Endothelial cell of umbilical vein (primary cell): Measurements from ENCODE around the gene PTPRD. TPM values are rescaled to one million over a fixed set of nuclear protein-coding genes. Genes with fewer than 3 reads are reported as not detected.

Experiments used
- BruUV-seq: library from RNA; stranded (reverse); fragments of 400-500 nt; replicated peaks from 2 replicates; lab custom pipeline; 2021; lab: Mats Ljungman, UMichigan
- CTCF ChIA-PET: fragments of 300-600, 350-600 bp; sonication (Branson Sonifier 250); formaldehyde crosslinking; loops from one replicate; lab custom pipeline; 2021; ENCODE audit warnings: antibody characterized with exemption, inconsistent platforms; lab: Charles Lee
- POLR2A ChIA-PET: fragments of 300-600, 350-600 bp; sonication (Branson Sonifier 250); formaldehyde crosslinking; loops from one replicate; lab custom pipeline; 2021; ENCODE audit warnings: antibody characterized with exemption, inconsistent platforms; lab: Charles Lee
- DNase-seq: peaks from one replicate; pipeline ENCODE4 v3.0.0-alpha.2; 2011; ENCODE audit warnings: low read depth, low spot score
- FAIRE-seq: peaks from 2 replicates; lab custom pipeline; 2011; peaks lifted over from hg19 to GRCh38; lab: Jason Lieb, UNC
- H2AFZ ChIP-seq: 2 replicates; pipeline ENCODE4 v1.6.0; 2012; ENCODE audit warnings: low read depth, low read length, control low read depth, inconsistent platforms
- H3K27ac ChIP-seq: 2 replicates; pipeline ENCODE4 v1.5.1; 2011; ENCODE audit warnings: low read depth, mild to moderate bottlenecking, control low read depth, low read length, moderate library complexity; ENCODE audit not compliant: insufficient read depth
- H3K27me3 ChIP-seq, 2 experiments: 2 replicates each; pipeline versions ENCODE4 v1.6.0 to v1.6.1; 2011; ENCODE audit warnings: low read length in 2 of 2, mixed read lengths in 1 of 2; ENCODE audit not compliant: control insufficient read depth in 2 of 2, insufficient read depth in 2 of 2
- H3K36me3 ChIP-seq, 2 experiments: 2 replicates in 1 of 2; 3 replicates in 1 of 2; pipeline ENCODE4 v1.5.1; 2011; ENCODE audit warnings: low read length in 2 of 2, mild to moderate bottlenecking in 1 of 2, moderate library complexity in 1 of 2; ENCODE audit not compliant: control insufficient read depth in 2 of 2, insufficient read depth in 2 of 2; ENCODE audit errors: extremely low read depth in 1 of 2
- H3K4me1 ChIP-seq: 3 replicates; pipeline ENCODE4 v1.5.1; 2011; ENCODE audit warnings: mild to moderate bottlenecking, low read length; ENCODE audit not compliant: control insufficient read depth, insufficient read depth; ENCODE audit errors: extremely low read depth
- H3K4me2 ChIP-seq: 2 replicates; pipeline ENCODE4 v1.6.1; 2011; ENCODE audit warnings: low read length, control low read depth, mixed read lengths; ENCODE audit not compliant: insufficient read depth
- H3K4me3 ChIP-seq, 3 experiments: fragments of 200-600 bp in 1 of 3; sonication (generic), shearing (Covaris generic) in 1 of 3; replicated peaks in 1 of 3; 2 replicates each; pipeline ENCODE4 v1.5.1; 2011 to 2016; ENCODE audit warnings: control low read depth in 3 of 3, low read length in 3 of 3, mild to moderate bottlenecking in 2 of 3, inconsistent platforms in 1 of 3, low read depth in 1 of 3, moderate library complexity in 1 of 3; ENCODE audit not compliant: insufficient read depth in 1 of 3
- H3K79me2 ChIP-seq: 2 replicates; pipeline ENCODE4 v1.6.0; 2012; ENCODE audit warnings: low read length, inconsistent platforms; ENCODE audit not compliant: control insufficient read depth, insufficient read depth
- H3K9ac ChIP-seq: replicated peaks from 2 replicates; pipeline ENCODE3; 2011; ENCODE audit warnings: low read length, control low read depth; ENCODE audit not compliant: insufficient read depth; ENCODE audit errors: extremely low read depth
- H3K9me1 ChIP-seq: replicated peaks from 3 replicates; pipeline ENCODE4 v1.6.0; 2011; ENCODE audit warnings: mild to moderate bottlenecking, low read length; ENCODE audit not compliant: control insufficient read depth, insufficient read depth; ENCODE audit errors: extremely low read depth
- H3K9me3 ChIP-seq: replicated peaks from 2 replicates; pipeline ENCODE4 v1.5.1; 2012; ENCODE audit warnings: low read length, inconsistent platforms; ENCODE audit not compliant: control insufficient read depth, insufficient read depth
- H4K20me1 ChIP-seq: replicated peaks from 2 replicates; pipeline ENCODE3; 2011; ENCODE audit warnings: mild to moderate bottlenecking, low read length; ENCODE audit not compliant: control insufficient read depth, insufficient read depth; ENCODE audit errors: extremely low read depth
- EZH2 ChIP-seq: IDR thresholded peaks from 2 replicates; pipeline ENCODE4 v1.6.1; 2012; ENCODE audit warnings: borderline replicate concordance, low read depth, mild to moderate bottlenecking, moderate library complexity, low read length, inconsistent platforms; ENCODE audit not compliant: severe bottlenecking
- FOS ChIP-seq: IDR thresholded peaks from 2 replicates; pipeline ENCODE4 v1.6.1; 2011; ENCODE audit warnings: mild to moderate bottlenecking, low read length, moderate library complexity, borderline replicate concordance; ENCODE audit not compliant: insufficient read depth
- GATA2 ChIP-seq: IDR thresholded peaks from 2 replicates; pipeline ENCODE4 v1.7.0; 2011; ENCODE audit warnings: low read depth, mild to moderate bottlenecking, moderate library complexity, mixed read lengths, low read length; ENCODE audit not compliant: insufficient read length, insufficient read depth
- JUN ChIP-seq: IDR thresholded peaks from 2 replicates; pipeline ENCODE4 v1.6.1; 2011; ENCODE audit warnings: borderline replicate concordance, low read depth; ENCODE audit not compliant: insufficient read length, insufficient read depth
- MYC ChIP-seq: IDR thresholded peaks from one replicate; pipeline ENCODE4 v1.6.1; 2011; ENCODE audit warnings: mild to moderate bottlenecking, low read depth, low read length
- POLR2A ChIP-seq: IDR thresholded peaks from 2 replicates; pipeline ENCODE4 v1.6.1; 2012; ENCODE audit warnings: low read depth, mild to moderate bottlenecking, control low read depth, low read length
- POLR2AphosphoS5 ChIP-seq: IDR thresholded peaks from 2 replicates; pipeline ENCODE4 v1.6.1; 2012; ENCODE audit warnings: low read depth, mild to moderate bottlenecking, control low read depth, low read length, moderate library complexity; ENCODE audit not compliant: insufficient read depth
- dilution Hi-C: fragments of 300-500 bp; cut with MboI; formaldehyde crosslinking; loops from one replicate; pipeline ENCODE4 v1.15.0; 2019; ENCODE audit warnings: low sequenced_read_pairs; ENCODE audit not compliant: extremely low pct_ligation_motif_present
- intact Hi-C: fragments of 100-400 bp; cut with micrococcal nuclease; formaldehyde crosslinking; loops from one replicate; pipeline ENCODE4 v1.10.0; 2022
- polyA plus RNA-seq, 4 experiments: library from polyadenylated mRNA; depleted of rRNA in 3 of 4; stranded (reverse) in 3 of 4; unstranded in 1 of 4; fragments of >200 nt; gene quantifications; 2 replicates each; pipeline versions ENCODE4 v1.2.1 to v1.2.3, GENCODE V29; 2011 to 2012; ENCODE audit warnings: missing spikeins in 1 of 4
- total RNA-seq: library from RNA; stranded (reverse); gene quantifications from 2 replicates; pipeline ENCODE4 v1.2.3, GENCODE V29; 2021
- TF ChIP-seq, protein P1 (sequence below), 2 donors: IDR thresholded peaks; 1 replicate in 1 of 2; 2 replicates in 1 of 2; pipeline ENCODE4 v1.5.1; 2011; ENCODE audit warnings: low read length in 2 of 2, mild to moderate bottlenecking in 2 of 2, moderate library complexity in 2 of 2, control low read depth in 1 of 2, inconsistent platforms in 1 of 2, low read depth in 1 of 2; ENCODE audit not compliant: insufficient read depth in 1 of 2; ENCODE audit errors: extremely low read depth in 1 of 2
- TF ChIP-seq, protein P2 (sequence below): IDR thresholded peaks from 2 replicates; pipeline ENCODE4 v1.6.1; 2011; ENCODE audit not compliant: insufficient read depth, insufficient read length

The PTPRD gene
- total and polyA plus RNA-seq, 2 donors (not counting 3 experiments of a cell fraction or from before 2014, with no cell fraction given) = 5.5 to 5.7 TPM

DNA sequence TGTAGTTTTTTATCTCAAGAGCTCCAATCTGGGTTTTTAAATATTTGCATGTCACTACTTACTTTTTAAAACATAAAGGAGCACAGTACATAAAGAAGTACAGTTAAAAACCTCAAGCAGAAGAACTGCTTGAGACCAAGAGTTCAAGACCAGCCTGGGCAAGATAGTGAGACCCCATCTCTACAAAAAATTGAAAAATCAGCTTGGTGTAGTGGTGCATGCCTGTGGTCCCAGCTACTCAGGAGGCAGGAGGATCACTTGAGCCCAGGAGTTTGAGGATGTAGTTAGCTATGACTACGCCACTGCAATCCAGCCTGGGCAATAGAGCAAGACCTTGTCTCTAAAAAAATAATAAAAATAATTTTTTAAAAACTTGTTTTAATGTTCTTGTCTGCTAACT lies 1840.5 kb downstream of the PTPRD start:
- Histone ChIP-seq H2AFZ (no peak overlapping the region), H3K4me1 (no peaks in the 10 kb centered on the region), H4K20me1 (no peaks in the 10 kb centered on the region), H3K9ac (no peak overlapping the region), H3K9me3 (no peaks in the 10 kb centered on the region), H3K4me3 (no peak overlapping the region), H3K36me3 (no peaks in the 10 kb centered on the region), H3K4me2 (no peak overlapping the region), H3K9me1 (no peaks in the 10 kb centered on the region), H3K27ac (no peak overlapping the region), H3K79me2 (no peaks in the 10 kb centered on the region), H3K27me3 (no peaks in the 10 kb centered on the region)
- intact Hi-C loops = no loop called here
- ChIA-PET POLR2A (no interaction called here), CTCF (interaction anchor here (1.5 kb wide), 1 partner anchor 53 kb away, joined by 3 read pairs; no protein-coding TSS in a partner anchor)
- no peak for TF ChIP-seq EZH2
- TF ChIP-seq GATA2 = no peak
- no peak for TF ChIP-seq POLR2AphosphoS5
- no peak for TF ChIP-seq FOS
- TF ChIP-seq POLR2A = no peak
- no peak for TF ChIP-seq MYC
- TF ChIP-seq JUN = no peak
- TF ChIP-seq, protein P1, sequence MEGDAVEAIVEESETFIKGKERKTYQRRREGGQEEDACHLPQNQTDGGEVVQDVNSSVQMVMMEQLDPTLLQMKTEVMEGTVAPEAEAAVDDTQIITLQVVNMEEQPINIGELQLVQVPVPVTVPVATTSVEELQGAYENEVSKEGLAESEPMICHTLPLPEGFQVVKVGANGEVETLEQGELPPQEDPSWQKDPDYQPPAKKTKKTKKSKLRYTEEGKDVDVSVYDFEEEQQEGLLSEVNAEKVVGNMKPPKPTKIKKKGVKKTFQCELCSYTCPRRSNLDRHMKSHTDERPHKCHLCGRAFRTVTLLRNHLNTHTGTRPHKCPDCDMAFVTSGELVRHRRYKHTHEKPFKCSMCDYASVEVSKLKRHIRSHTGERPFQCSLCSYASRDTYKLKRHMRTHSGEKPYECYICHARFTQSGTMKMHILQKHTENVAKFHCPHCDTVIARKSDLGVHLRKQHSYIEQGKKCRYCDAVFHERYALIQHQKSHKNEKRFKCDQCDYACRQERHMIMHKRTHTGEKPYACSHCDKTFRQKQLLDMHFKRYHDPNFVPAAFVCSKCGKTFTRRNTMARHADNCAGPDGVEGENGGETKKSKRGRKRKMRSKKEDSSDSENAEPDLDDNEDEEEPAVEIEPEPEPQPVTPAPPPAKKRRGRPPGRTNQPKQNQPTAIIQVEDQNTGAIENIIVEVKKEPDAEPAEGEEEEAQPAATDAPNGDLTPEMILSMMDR (IDR thresholded peaks at IDR 0.05; ENCODE audit: extremely low read depth in 1 of 2, insufficient read depth in 1 of 2, low read depth in 1 of 2, low read length in 2 of 2) = no peak
- TF ChIP-seq, protein P2, sequence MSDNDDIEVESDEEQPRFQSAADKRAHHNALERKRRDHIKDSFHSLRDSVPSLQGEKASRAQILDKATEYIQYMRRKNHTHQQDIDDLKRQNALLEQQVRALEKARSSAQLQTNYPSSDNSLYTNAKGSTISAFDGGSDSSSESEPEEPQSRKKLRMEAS = no peak
- dilution Hi-C loops = no loop called here
- FAIRE-seq (no peak), DNase-seq (no peak)
- no TSS peak for BruUV-seq
